WTC11 (cell line): ENCODE results near the gene ZSWIM6. TPM values are rescaled to one million over a fixed set of nuclear protein-coding genes. Genes with fewer than 3 reads are reported as not detected.

Experiments
- ATAC-seq: fragments of 200-7000 bp; cut with Tn5 transposase; 2 replicates; pipeline ENCODE4 v1.10.0; 2021; ENCODE audit warnings: mild to moderate bottlenecking, moderate library complexity
- CTCF ChIA-PET: fragments of 300-600 bp; sonication (Branson Sonifier 250); formaldehyde crosslinking; loops from one replicate; lab custom pipeline; 2021; ENCODE audit warnings: antibody characterized with exemption; lab: Charles Lee
- POLR2A ChIA-PET: fragments of 350-600 bp; sonication (Branson Sonifier 250); formaldehyde crosslinking; loops from one replicate; lab custom pipeline; 2021; ENCODE audit warnings: antibody characterized with exemption; lab: Charles Lee
- DNase-seq: peaks from one replicate; pipeline ENCODE4 v3.0.0; 2021; ENCODE audit warnings: low spot score
- H3K27ac Mint-ChIP-seq: 2 replicates; pipeline ENCODE4 v1.8.0; 2021; ENCODE audit warnings: mixed read lengths
- H3K27me3 Mint-ChIP-seq: 2 replicates; pipeline ENCODE4 v1.8.0; 2021; ENCODE audit warnings: low read depth, mild to moderate bottlenecking, moderate library complexity, mixed read lengths
- H3K36me3 Mint-ChIP-seq: 2 replicates; pipeline ENCODE4 v1.8.0; 2021; ENCODE audit warnings: mixed read lengths
- H3K4me1 Mint-ChIP-seq: 2 replicates; pipeline ENCODE4 v1.8.0; 2022; ENCODE audit warnings: mixed read lengths
- H3K4me3 Mint-ChIP-seq: 2 replicates; pipeline ENCODE4 v1.8.0; 2021; ENCODE audit warnings: mild to moderate bottlenecking, moderate library complexity, mixed read lengths
- H3K9me3 Mint-ChIP-seq: 2 replicates; pipeline ENCODE4 v1.8.0; 2021; ENCODE audit warnings: mixed read lengths
- CBFB ChIP-seq: sonication (generic); formaldehyde crosslinking; IDR thresholded peaks from 2 replicates; pipeline ENCODE4 v1.8.1; 2022; ENCODE audit warnings: mild to moderate bottlenecking, low read depth, missing genetic modification reagents
- CREM ChIP-seq: sonication (generic); formaldehyde crosslinking; IDR thresholded peaks from 2 replicates; pipeline ENCODE4 v1.8.1; 2022; ENCODE audit warnings: mild to moderate bottlenecking, missing genetic modification reagents, moderate library complexity
- GRHL2 ChIP-seq: fragments of 250-450 bp; sonication (Bioruptor Pico); IDR thresholded peaks from 2 replicates; pipeline ENCODE4 v1.8.0; 2022; ENCODE audit warnings: mild to moderate bottlenecking, moderate library complexity; ENCODE audit not compliant: insufficient replicate concordance, severe bottlenecking
- GTF2I ChIP-seq: fragments of 250-450 bp; sonication (Bioruptor Pico); conservative IDR thresholded peaks from 2 replicates; pipeline ENCODE4 v1.4.0; 2021; ENCODE audit warnings: mild to moderate bottlenecking
- JAZF1 ChIP-seq: fragments of 250-450 bp; sonication (Bioruptor Pico); IDR thresholded peaks from 2 replicates; pipeline ENCODE4 v1.9.0; 2021; ENCODE audit warnings: moderate library complexity, mild to moderate bottlenecking, inconsistent platforms
- MYBL2 ChIP-seq: sonication (generic); formaldehyde crosslinking; IDR thresholded peaks from 2 replicates; pipeline ENCODE4 v1.8.1; 2023; ENCODE audit warnings: mild to moderate bottlenecking, moderate library complexity, missing genetic modification reagents
- RORB ChIP-seq: fragments of 250-450 bp; sonication (Bioruptor Pico); IDR thresholded peaks from 2 replicates; pipeline ENCODE4 v1.9.0; 2021; ENCODE audit warnings: mild to moderate bottlenecking
- SMAD3 ChIP-seq: sonication (generic); formaldehyde crosslinking; IDR thresholded peaks from 2 replicates; pipeline ENCODE4 v1.8.0; 2022; ENCODE audit warnings: missing genetic modification reagents, mild to moderate bottlenecking, borderline replicate concordance
- SMAD4 ChIP-seq: sonication (generic); formaldehyde crosslinking; IDR thresholded peaks from 2 replicates; pipeline ENCODE4 v1.8.0; 2022; ENCODE audit warnings: mild to moderate bottlenecking, missing genetic modification reagents
- TEAD1 ChIP-seq: sonication (generic); formaldehyde crosslinking; IDR thresholded peaks from 2 replicates; pipeline ENCODE4 v1.8.0; 2022; ENCODE audit warnings: mild to moderate bottlenecking, missing genetic modification reagents
- ZNF317 ChIP-seq: sonication (generic); formaldehyde crosslinking; IDR thresholded peaks from 2 replicates; pipeline ENCODE4 v1.8.1; 2023; ENCODE audit warnings: low read depth, mild to moderate bottlenecking, moderate library complexity, missing genetic modification reagents, borderline replicate concordance
- ZNF416 ChIP-seq: fragments of 250-450 bp; sonication (Bioruptor Pico); IDR thresholded peaks from 2 replicates; pipeline ENCODE4 v1.9.0; 2021; ENCODE audit warnings: mild to moderate bottlenecking, inconsistent platforms
- ZNF671 ChIP-seq: fragments of 250-450 bp; sonication (Bioruptor Pico); IDR thresholded peaks from 2 replicates; pipeline ENCODE4 v1.8.0; 2021; ENCODE audit warnings: mild to moderate bottlenecking
- total RNA-seq: library from RNA; stranded (reverse); gene quantifications from 3 replicates; pipeline ENCODE4 v1.2.3, GENCODE V29; 2021
- TF ChIP-seq, protein P1 (sequence below): sonication (generic); formaldehyde crosslinking; IDR thresholded peaks from 2 replicates; pipeline ENCODE4 v1.8.1; 2022; ENCODE audit warnings: low read depth, mild to moderate bottlenecking, moderate library complexity, missing genetic modification reagents, borderline replicate concordance
- TF ChIP-seq, protein P2 (sequence below): sonication (generic); formaldehyde crosslinking; IDR thresholded peaks from 2 replicates; pipeline ENCODE4 v1.8.1; 2022; ENCODE audit warnings: mild to moderate bottlenecking, missing genetic modification reagents, moderate library complexity, borderline replicate concordance
- TF ChIP-seq, protein P3 (sequence below): sonication (generic); formaldehyde crosslinking; IDR thresholded peaks from 2 replicates; pipeline ENCODE4 v1.8.0; 2022; ENCODE audit warnings: mild to moderate bottlenecking, missing genetic modification reagents
- TF ChIP-seq, protein P4 (sequence below): sonication (generic); formaldehyde crosslinking; IDR thresholded peaks from 2 replicates; pipeline ENCODE4 v1.8.1; 2023; ENCODE audit warnings: mild to moderate bottlenecking, missing genetic modification reagents
- TF ChIP-seq, protein P5 (sequence below): sonication (generic); formaldehyde crosslinking; IDR thresholded peaks from 2 replicates; pipeline ENCODE4 v1.8.1; 2023; ENCODE audit warnings: mild to moderate bottlenecking, missing genetic modification reagents, moderate library complexity
- TF ChIP-seq, protein P6 (sequence below): sonication (generic); formaldehyde crosslinking; IDR thresholded peaks from 2 replicates; pipeline ENCODE4 v1.8.1; 2023; ENCODE audit warnings: mild to moderate bottlenecking, missing genetic modification reagents
- TF ChIP-seq, protein P7 (sequence below): fragments of 250-450 bp; sonication (Bioruptor Pico); IDR thresholded peaks from 2 replicates; pipeline ENCODE4 v1.9.0; 2021; ENCODE audit warnings: mild to moderate bottlenecking
- TF ChIP-seq, protein P8 (sequence below): sonication (generic); formaldehyde crosslinking; IDR thresholded peaks from 2 replicates; pipeline ENCODE4 v1.8.1; 2022; ENCODE audit warnings: mild to moderate bottlenecking, moderate library complexity, missing genetic modification reagents

Gene ZSWIM6
- total RNA-seq, 1 experiment from 2014 or later = 12.5 TPM

DNA sequence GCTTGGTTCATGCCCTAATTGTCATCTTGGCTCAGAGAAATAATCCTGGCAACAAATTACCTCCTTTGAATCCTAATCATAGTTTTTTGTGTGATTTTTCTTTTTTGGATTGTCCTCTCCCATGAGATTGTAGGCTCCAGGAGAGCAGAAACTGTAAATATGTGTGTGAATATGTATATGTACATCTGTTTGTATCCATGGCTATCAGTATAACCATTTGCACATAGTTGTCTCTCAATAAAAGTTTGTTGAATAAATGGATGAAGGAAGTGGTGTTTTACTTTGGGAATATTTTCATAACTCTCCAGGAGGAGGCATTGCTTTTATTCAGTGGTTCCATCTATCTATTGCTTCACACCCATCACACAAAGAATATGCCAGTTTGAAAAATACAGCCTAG is 20.1 kb downstream of the ZSWIM6 start (continued):
- TF ChIP-seq ZNF416 (CRISPR knock-in tag) (no peak), ZNF671 (no peak)
- TF ChIP-seq, protein P1, sequence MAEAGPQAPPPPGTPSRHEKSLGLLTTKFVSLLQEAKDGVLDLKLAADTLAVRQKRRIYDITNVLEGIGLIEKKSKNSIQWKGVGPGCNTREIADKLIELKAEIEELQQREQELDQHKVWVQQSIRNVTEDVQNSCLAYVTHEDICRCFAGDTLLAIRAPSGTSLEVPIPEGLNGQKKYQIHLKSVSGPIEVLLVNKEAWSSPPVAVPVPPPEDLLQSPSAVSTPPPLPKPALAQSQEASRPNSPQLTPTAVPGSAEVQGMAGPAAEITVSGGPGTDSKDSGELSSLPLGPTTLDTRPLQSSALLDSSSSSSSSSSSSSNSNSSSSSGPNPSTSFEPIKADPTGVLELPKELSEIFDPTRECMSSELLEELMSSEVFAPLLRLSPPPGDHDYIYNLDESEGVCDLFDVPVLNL = no peak

DNA sequence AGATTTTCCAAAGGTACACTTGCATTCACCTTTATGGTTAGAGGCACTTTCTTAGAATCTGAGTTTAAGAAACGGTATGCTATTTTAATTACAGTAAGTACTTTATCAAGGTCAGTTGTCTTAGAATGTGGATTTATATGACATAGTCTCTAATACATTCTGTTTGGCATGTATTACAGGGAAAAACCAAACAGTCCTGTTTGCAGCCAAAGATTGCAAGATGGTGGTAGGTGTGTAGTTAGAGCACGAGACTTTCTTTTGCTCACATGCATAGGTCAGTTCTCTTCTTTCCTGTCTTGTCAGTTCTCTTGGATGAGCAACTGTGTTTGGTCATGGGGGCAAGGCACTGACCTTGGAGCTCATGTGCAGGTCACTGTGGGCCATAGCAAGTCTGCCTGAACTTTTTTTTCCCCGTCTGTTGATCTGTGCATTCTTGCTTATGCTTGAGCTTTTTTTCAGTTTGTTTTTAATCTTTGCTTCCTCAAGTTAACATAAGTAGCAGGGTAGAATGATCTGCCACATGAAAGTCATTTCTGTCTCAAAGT is 20.6 kb downstream of the ZSWIM6 start:
- peaks cover 10% of the 10 kb centered on the region for H3K4me1 Mint-ChIP-seq
- no peak for ATAC-seq

DNA sequence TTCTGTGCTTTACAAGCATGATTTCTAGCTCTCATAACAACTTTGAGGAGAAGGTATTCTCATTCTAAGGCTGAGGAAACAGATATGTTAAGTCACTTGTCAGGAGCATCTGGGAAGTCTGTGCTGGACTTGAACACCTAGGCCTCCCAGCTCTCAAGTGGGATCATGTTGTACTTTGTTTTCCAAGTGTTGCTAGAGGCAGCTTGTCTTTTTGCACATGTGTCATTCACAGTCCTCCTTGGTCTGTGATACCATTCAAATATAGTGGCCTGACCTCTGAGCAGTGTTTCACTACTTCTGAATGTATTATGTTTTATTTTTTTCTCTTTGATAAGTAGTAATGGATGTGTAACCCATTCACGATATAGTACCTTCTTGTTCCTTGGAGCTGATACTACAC is 21.2 kb downstream of the ZSWIM6 start:
- ChIA-PET CTCF (no interaction called here), POLR2A (no interaction called here)
- H3K4me3 Mint-ChIP-seq = no peak overlapping the region

More for the DNA sequence above, 20.6 kb downstream of the ZSWIM6 start:
- no peak for DNase-seq
- ChIA-PET POLR2A (no interaction called here), CTCF (no interaction called here)
- Mint-ChIP-seq H3K9me3 (peaks cover 7% of the 10 kb centered on the region), H3K36me3 (peaks cover 8% of the 10 kb centered on the region), H3K27ac (no peak overlapping the region)
- no peak for TF ChIP-seq CREM
- TF ChIP-seq, protein P2, sequence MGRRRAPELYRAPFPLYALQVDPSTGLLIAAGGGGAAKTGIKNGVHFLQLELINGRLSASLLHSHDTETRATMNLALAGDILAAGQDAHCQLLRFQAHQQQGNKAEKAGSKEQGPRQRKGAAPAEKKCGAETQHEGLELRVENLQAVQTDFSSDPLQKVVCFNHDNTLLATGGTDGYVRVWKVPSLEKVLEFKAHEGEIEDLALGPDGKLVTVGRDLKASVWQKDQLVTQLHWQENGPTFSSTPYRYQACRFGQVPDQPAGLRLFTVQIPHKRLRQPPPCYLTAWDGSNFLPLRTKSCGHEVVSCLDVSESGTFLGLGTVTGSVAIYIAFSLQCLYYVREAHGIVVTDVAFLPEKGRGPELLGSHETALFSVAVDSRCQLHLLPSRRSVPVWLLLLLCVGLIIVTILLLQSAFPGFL = no peak
- TF ChIP-seq, all 79 proteins: peak for 0
- Mint-ChIP-seq H3K27me3 (no peaks in the 10 kb centered on the region), H3K4me3 (no peak overlapping the region)

More for the DNA sequence above, 21.2 kb downstream of the ZSWIM6 start:
- DNase-seq (no peak), ATAC-seq (no peak)
- H3K36me3 Mint-ChIP-seq = peaks cover 11% of the 10 kb centered on the region
- peaks cover 10% of the 10 kb centered on the region for H3K4me1 Mint-ChIP-seq
- H3K27me3 Mint-ChIP-seq = no peaks in the 10 kb centered on the region
- TF ChIP-seq, protein P3, sequence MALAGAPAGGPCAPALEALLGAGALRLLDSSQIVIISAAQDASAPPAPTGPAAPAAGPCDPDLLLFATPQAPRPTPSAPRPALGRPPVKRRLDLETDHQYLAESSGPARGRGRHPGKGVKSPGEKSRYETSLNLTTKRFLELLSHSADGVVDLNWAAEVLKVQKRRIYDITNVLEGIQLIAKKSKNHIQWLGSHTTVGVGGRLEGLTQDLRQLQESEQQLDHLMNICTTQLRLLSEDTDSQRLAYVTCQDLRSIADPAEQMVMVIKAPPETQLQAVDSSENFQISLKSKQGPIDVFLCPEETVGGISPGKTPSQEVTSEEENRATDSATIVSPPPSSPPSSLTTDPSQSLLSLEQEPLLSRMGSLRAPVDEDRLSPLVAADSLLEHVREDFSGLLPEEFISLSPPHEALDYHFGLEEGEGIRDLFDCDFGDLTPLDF (CRISPR knock-in tag) = no peak
- TF ChIP-seq, protein P1 = no peak
- no peak for TF ChIP-seq CBFB (CRISPR knock-in tag)
- TF ChIP-seq GRHL2 (CRISPR knock-in tag) = no peak
- TF ChIP-seq GTF2I (CRISPR knock-in tag) = no peak
- TF ChIP-seq SMAD3 (CRISPR knock-in tag) = no peak
- TF ChIP-seq, protein P4, sequence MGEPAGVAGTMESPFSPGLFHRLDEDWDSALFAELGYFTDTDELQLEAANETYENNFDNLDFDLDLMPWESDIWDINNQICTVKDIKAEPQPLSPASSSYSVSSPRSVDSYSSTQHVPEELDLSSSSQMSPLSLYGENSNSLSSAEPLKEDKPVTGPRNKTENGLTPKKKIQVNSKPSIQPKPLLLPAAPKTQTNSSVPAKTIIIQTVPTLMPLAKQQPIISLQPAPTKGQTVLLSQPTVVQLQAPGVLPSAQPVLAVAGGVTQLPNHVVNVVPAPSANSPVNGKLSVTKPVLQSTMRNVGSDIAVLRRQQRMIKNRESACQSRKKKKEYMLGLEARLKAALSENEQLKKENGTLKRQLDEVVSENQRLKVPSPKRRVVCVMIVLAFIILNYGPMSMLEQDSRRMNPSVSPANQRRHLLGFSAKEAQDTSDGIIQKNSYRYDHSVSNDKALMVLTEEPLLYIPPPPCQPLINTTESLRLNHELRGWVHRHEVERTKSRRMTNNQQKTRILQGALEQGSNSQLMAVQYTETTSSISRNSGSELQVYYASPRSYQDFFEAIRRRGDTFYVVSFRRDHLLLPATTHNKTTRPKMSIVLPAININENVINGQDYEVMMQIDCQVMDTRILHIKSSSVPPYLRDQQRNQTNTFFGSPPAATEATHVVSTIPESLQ (CRISPR knock-in tag) = no peak
- TF ChIP-seq, protein P5, sequence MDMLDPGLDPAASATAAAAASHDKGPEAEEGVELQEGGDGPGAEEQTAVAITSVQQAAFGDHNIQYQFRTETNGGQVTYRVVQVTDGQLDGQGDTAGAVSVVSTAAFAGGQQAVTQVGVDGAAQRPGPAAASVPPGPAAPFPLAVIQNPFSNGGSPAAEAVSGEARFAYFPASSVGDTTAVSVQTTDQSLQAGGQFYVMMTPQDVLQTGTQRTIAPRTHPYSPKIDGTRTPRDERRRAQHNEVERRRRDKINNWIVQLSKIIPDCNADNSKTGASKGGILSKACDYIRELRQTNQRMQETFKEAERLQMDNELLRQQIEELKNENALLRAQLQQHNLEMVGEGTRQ (CRISPR knock-in tag) = no peak
- no peak for TF ChIP-seq SMAD4 (CRISPR knock-in tag)
- TF ChIP-seq ZNF317 (CRISPR knock-in tag) = no peak
- TF ChIP-seq TEAD1 (CRISPR knock-in tag) = no peak
- TF ChIP-seq, protein P6, sequence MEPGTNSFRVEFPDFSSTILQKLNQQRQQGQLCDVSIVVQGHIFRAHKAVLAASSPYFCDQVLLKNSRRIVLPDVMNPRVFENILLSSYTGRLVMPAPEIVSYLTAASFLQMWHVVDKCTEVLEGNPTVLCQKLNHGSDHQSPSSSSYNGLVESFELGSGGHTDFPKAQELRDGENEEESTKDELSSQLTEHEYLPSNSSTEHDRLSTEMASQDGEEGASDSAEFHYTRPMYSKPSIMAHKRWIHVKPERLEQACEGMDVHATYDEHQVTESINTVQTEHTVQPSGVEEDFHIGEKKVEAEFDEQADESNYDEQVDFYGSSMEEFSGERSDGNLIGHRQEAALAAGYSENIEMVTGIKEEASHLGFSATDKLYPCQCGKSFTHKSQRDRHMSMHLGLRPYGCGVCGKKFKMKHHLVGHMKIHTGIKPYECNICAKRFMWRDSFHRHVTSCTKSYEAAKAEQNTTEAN (CRISPR knock-in tag) = no peak
- no peak for TF ChIP-seq MYBL2 (CRISPR knock-in tag)
- TF ChIP-seq, protein P7, sequence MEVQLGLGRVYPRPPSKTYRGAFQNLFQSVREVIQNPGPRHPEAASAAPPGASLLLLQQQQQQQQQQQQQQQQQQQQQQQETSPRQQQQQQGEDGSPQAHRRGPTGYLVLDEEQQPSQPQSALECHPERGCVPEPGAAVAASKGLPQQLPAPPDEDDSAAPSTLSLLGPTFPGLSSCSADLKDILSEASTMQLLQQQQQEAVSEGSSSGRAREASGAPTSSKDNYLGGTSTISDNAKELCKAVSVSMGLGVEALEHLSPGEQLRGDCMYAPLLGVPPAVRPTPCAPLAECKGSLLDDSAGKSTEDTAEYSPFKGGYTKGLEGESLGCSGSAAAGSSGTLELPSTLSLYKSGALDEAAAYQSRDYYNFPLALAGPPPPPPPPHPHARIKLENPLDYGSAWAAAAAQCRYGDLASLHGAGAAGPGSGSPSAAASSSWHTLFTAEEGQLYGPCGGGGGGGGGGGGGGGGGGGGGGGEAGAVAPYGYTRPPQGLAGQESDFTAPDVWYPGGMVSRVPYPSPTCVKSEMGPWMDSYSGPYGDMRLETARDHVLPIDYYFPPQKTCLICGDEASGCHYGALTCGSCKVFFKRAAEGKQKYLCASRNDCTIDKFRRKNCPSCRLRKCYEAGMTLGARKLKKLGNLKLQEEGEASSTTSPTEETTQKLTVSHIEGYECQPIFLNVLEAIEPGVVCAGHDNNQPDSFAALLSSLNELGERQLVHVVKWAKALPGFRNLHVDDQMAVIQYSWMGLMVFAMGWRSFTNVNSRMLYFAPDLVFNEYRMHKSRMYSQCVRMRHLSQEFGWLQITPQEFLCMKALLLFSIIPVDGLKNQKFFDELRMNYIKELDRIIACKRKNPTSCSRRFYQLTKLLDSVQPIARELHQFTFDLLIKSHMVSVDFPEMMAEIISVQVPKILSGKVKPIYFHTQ (CRISPR knock-in tag) = no peak
- TF ChIP-seq, protein P8, sequence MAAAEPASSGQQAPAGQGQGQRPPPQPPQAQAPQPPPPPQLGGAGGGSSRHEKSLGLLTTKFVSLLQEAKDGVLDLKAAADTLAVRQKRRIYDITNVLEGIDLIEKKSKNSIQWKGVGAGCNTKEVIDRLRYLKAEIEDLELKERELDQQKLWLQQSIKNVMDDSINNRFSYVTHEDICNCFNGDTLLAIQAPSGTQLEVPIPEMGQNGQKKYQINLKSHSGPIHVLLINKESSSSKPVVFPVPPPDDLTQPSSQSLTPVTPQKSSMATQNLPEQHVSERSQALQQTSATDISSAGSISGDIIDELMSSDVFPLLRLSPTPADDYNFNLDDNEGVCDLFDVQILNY (CRISPR knock-in tag) = no peak
- no peak for TF ChIP-seq JAZF1
- no peak for TF ChIP-seq RORB (CRISPR knock-in tag)
- H3K27ac Mint-ChIP-seq = no peak overlapping the region
- H3K9me3 Mint-ChIP-seq = peaks cover 11% of the 10 kb centered on the region
